HEK293T (cell line): ENCODE data around the gene ING1.

Experiments
- ARNT ChIP-seq: fragments of 450-650 bp; IDR thresholded peaks from 2 replicates; pipeline ENCODE4 v1.6.1; 2017; ENCODE audit warnings: mild to moderate bottlenecking
- BHLHE40 ChIP-seq: fragments of 450-650 bp; IDR thresholded peaks from 2 replicates; pipeline ENCODE4 v1.6.1; 2016; ENCODE audit warnings: mild to moderate bottlenecking, moderate library complexity, borderline replicate concordance
- ELF4 ChIP-seq: fragments of 450-650 bp; IDR thresholded peaks from 2 replicates; pipeline ENCODE4 v1.6.1; 2017; ENCODE audit warnings: antibody characterized with exemption
- FOXK2 ChIP-seq: fragments of 450-650 bp; IDR thresholded peaks from 2 replicates; pipeline ENCODE4 v1.6.1; 2016; ENCODE audit warnings: mild to moderate bottlenecking
- FOXM1 ChIP-seq: fragments of 450-650 bp; IDR thresholded peaks from 2 replicates; pipeline ENCODE4 v1.6.1; 2017; ENCODE audit warnings: mild to moderate bottlenecking, borderline replicate concordance
- HDGF ChIP-seq: fragments of 450-650 bp; IDR thresholded peaks from 2 replicates; pipeline ENCODE4 v1.6.1; 2017; ENCODE audit warnings: antibody characterized with exemption, borderline replicate concordance
- L3MBTL2 ChIP-seq: fragments of 450-650 bp; conservative IDR thresholded peaks from 2 replicates; pipeline ENCODE4 v1.6.1; 2016; ENCODE audit warnings: mild to moderate bottlenecking
- NFRKB ChIP-seq: fragments of 450-650 bp; IDR thresholded peaks from 2 replicates; pipeline ENCODE4 v1.6.1; 2016; ENCODE audit warnings: mild to moderate bottlenecking, moderate library complexity
- SP1 ChIP-seq: fragments of 450-650 bp; IDR thresholded peaks from 2 replicates; pipeline ENCODE4 v1.6.1; 2017
- SUZ12 ChIP-seq: fragments of 450-650 bp; IDR thresholded peaks from 2 replicates; pipeline ENCODE4 v1.6.1; 2016; ENCODE audit warnings: mild to moderate bottlenecking
- TARDBP ChIP-seq: fragments of 450-650 bp; IDR thresholded peaks from 2 replicates; pipeline ENCODE4 v1.6.1; 2016
- ZNF384 ChIP-seq: fragments of 450-650 bp; IDR thresholded peaks from 2 replicates; pipeline ENCODE4 v1.6.1; 2016
- TF ChIP-seq, protein P1 (sequence below): fragments of 450-650 bp; IDR thresholded peaks from 2 replicates; pipeline ENCODE4 v1.6.1; 2016

DNA sequence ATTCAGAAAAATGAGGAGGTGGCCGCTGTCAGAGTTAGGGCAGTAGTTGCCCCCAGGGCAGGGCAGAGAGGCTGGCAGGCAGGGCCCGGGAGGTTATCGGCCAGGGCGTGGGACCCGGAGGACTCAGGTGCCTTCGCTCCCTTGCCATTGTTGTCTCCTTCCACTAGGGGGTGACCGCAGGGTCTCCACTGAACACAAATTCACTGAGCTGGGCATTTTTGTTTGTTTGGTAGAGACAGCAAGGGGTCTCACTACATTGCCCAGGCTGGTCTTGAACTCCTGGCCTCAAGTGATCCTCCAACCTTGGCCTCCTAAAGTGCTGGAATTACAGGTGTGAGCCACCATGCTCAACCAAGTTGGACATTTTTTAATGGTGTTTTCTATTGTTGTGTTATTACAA is 32.6 kb upstream of the ING1 start:
- TF ChIP-seq ZNF384 (no peak), NFRKB (no peak), FOXM1 (no peak), BHLHE40 (no peak), TARDBP (no peak), SUZ12 (no peak), L3MBTL2 (no peak), ARNT (no peak), FOXK2 (no peak), HDGF (no peak), SP1 (no peak), ELF4 (no peak)
- TF ChIP-seq, protein P1, sequence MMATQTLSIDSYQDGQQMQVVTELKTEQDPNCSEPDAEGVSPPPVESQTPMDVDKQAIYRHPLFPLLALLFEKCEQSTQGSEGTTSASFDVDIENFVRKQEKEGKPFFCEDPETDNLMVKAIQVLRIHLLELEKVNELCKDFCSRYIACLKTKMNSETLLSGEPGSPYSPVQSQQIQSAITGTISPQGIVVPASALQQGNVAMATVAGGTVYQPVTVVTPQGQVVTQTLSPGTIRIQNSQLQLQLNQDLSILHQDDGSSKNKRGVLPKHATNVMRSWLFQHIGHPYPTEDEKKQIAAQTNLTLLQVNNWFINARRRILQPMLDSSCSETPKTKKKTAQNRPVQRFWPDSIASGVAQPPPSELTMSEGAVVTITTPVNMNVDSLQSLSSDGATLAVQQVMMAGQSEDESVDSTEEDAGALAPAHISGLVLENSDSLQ = no peak
